ENCODE measurements around the gene ACLY. TPM values are rescaled to one million over a fixed set of nuclear protein-coding genes. Genes with fewer than 3 reads are reported as not detected.

The ACLY gene
- total RNA-seq, 2 experiments from 2014 or later, result 102 to 222 TPM

GRCh38 chr17:41943492-41943891, 24.7 kb upstream of the ACLY start:
- POLR2A ChIA-PET, result no interaction called here
- Histone ChIP-seq H3K4me2 (ENCODE audit: low read length) (no peak overlapping the region), H3K4me1 (ENCODE audit: insufficient read depth, low read length, poor library complexity, severe bottlenecking) (no peaks in the 10 kb centered on the region), H3K79me2 (ENCODE audit: insufficient read depth, low read depth, low read length) (no peaks in the 10 kb centered on the region), H3K9me3 (ENCODE audit: low read length) (no peaks in the 10 kb centered on the region), H4K20me1 (ENCODE audit: insufficient read depth, low read length) (no peaks in the 10 kb centered on the region), H3K27ac (ENCODE audit: low read depth, low read length, poor library complexity, severe bottlenecking) (no peak overlapping the region), H3K9me2 (ENCODE audit: insufficient read depth, low read length) (no peaks in the 10 kb centered on the region), H3K36me3 (ENCODE audit: insufficient read depth, low read length) (no peaks in the 10 kb centered on the region), H3K4me3 (ENCODE audit: low read depth, low read length, poor library complexity, severe bottlenecking) (no peak overlapping the region), H2AFZ (ENCODE audit: low read length) (no peak overlapping the region)
- BruUV-seq (replicated peaks), result no TSS peak
- CTCF ChIA-PET (ENCODE audit: unreplicated experiment), result no interaction called here
- DNase-seq (ENCODE audit: low spot score), result no peak
- no peak for TF ChIP-seq EZH2phosphoT487 (IDR thresholded peaks at IDR 0.05; ENCODE audit: borderline replicate concordance, low read depth, low read length)
- no peak for TF ChIP-seq CTCF (conservative IDR thresholded peaks at IDR 0.05; ENCODE audit: low read length)
- intact Hi-C loops (cut with micrococcal nuclease; ENCODE audit: unreplicated experiment), result no loop called here

GRCh38 chr17:41942626-41943373, 24.0 kb upstream of the ACLY start:
- Histone ChIP-seq H2AFZ (ENCODE audit: low read length) (no peak overlapping the region), H3K9me2 (ENCODE audit: insufficient read depth, low read length) (no peaks in the 10 kb centered on the region), H3K9me3 (ENCODE audit: low read length) (no peaks in the 10 kb centered on the region), H3K4me1 (ENCODE audit: insufficient read depth, low read length, poor library complexity, severe bottlenecking) (peaks cover 4% of the 10 kb centered on the region), H3K79me2 (ENCODE audit: insufficient read depth, low read depth, low read length) (no peaks in the 10 kb centered on the region), H3K36me3 (ENCODE audit: insufficient read depth, low read length) (no peaks in the 10 kb centered on the region), H3K4me3 (ENCODE audit: low read depth, low read length, poor library complexity, severe bottlenecking) (no peak overlapping the region), H3K4me2 (ENCODE audit: low read length) (no peak overlapping the region), H4K20me1 (ENCODE audit: insufficient read depth, low read length) (no peaks in the 10 kb centered on the region), H3K27ac (ENCODE audit: low read depth, low read length, poor library complexity, severe bottlenecking) (no peak overlapping the region)
- DNase-seq (ENCODE audit: low spot score), result no peak
- intact Hi-C loops (cut with micrococcal nuclease; ENCODE audit: unreplicated experiment), result no loop called here
- ChIA-PET POLR2A (no interaction called here), CTCF (ENCODE audit: unreplicated experiment) (no interaction called here)
- no peak for TF ChIP-seq EZH2phosphoT487 (IDR thresholded peaks at IDR 0.05; ENCODE audit: borderline replicate concordance, low read depth, low read length)
- TF ChIP-seq CTCF (conservative IDR thresholded peaks at IDR 0.05; ENCODE audit: low read length), result no peak
- no TSS peak for BruUV-seq (replicated peaks)

- Histone ChIP-seq H3K9me2 (ENCODE audit: insufficient read depth, low read length) (no peaks in the 10 kb centered on the region), H3K36me3 (ENCODE audit: insufficient read depth, low read length) (no peaks in the 10 kb centered on the region), H3K4me1 (ENCODE audit: insufficient read depth, low read length, poor library complexity, severe bottlenecking) (peaks cover 16% of the 10 kb centered on the region), H3K4me2 (ENCODE audit: low read length) (no peak overlapping the region), H2AFZ (ENCODE audit: low read length) (no peak overlapping the region), H4K20me1 (ENCODE audit: insufficient read depth, low read length) (no peaks in the 10 kb centered on the region), H3K4me3 (ENCODE audit: low read depth, low read length, poor library complexity, severe bottlenecking) (no peak overlapping the region), H3K27ac (ENCODE audit: low read depth, low read length, poor library complexity, severe bottlenecking) (no peak overlapping the region), H3K79me2 (ENCODE audit: insufficient read depth, low read depth, low read length) (no peaks in the 10 kb centered on the region), H3K9me3 (ENCODE audit: low read length) (no peaks in the 10 kb centered on the region)
- CTCF ChIA-PET (ENCODE audit: unreplicated experiment), result no interaction called here
- no TSS peak for BruUV-seq (replicated peaks)
- POLR2A ChIA-PET, result no interaction called here
- DNase-seq (ENCODE audit: low spot score), result no peak
- TF ChIP-seq CTCF (conservative IDR thresholded peaks at IDR 0.05; ENCODE audit: low read length) (no peak), EZH2phosphoT487 (IDR thresholded peaks at IDR 0.05; ENCODE audit: borderline replicate concordance, low read depth, low read length) (no peak)
- intact Hi-C loops (cut with micrococcal nuclease; ENCODE audit: unreplicated experiment), result no loop called here
Measured at GRCh38 chr17:41941168-41941567, 22.4 kb upstream of the ACLY start.
